Ammon's horn (tissue), 1 donor: ENCODE results near the gene SEMA6D.

Experiments used
- DNase-seq: peaks from one replicate; pipeline ENCODE4 v3.0.0-alpha.2; 2016; ENCODE audit warnings: low spot score

Gene SEMA6D, protein sequence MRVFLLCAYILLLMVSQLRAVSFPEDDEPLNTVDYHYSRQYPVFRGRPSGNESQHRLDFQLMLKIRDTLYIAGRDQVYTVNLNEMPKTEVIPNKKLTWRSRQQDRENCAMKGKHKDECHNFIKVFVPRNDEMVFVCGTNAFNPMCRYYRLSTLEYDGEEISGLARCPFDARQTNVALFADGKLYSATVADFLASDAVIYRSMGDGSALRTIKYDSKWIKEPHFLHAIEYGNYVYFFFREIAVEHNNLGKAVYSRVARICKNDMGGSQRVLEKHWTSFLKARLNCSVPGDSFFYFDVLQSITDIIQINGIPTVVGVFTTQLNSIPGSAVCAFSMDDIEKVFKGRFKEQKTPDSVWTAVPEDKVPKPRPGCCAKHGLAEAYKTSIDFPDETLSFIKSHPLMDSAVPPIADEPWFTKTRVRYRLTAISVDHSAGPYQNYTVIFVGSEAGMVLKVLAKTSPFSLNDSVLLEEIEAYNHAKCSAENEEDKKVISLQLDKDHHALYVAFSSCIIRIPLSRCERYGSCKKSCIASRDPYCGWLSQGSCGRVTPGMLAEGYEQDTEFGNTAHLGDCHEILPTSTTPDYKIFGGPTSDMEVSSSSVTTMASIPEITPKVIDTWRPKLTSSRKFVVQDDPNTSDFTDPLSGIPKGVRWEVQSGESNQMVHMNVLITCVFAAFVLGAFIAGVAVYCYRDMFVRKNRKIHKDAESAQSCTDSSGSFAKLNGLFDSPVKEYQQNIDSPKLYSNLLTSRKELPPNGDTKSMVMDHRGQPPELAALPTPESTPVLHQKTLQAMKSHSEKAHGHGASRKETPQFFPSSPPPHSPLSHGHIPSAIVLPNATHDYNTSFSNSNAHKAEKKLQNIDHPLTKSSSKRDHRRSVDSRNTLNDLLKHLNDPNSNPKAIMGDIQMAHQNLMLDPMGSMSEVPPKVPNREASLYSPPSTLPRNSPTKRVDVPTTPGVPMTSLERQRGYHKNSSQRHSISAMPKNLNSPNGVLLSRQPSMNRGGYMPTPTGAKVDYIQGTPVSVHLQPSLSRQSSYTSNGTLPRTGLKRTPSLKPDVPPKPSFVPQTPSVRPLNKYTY

DNA sequence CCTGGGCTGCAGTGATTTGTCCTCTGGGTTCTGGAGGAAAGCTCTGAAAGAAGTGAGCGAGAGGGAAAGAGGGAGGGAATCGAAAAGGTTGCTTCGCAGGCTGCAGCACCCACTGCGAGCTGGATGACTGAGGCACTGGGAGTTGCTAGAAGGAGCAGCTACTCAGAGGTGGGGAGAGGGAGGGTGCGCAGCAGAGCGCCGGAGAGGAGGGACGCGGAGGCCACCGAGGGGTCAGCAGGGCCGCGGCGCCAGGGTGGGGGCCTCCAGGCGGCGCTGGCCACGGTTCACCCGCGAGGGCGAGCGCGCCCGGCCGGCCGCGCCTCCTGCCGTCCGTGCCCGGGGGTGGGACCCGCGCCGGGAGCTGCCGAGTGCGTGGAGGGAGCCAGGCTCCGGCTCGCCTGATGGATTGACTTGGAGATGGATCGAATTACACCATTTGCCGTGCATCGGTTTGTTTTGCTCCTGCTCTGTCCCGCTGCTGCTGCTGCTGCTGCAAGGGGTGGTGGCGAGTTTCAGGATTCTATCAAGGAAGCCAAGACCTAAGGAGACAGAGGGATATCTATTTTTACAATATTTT lies at the start of gene SEMA6D:
Gene SEMA6D (plus strand): TSS at position 470 of the 577 bp plus-strand sequence. CDS start 42,294 bp downstream, outside the sequence.
- peak; percentile 88 for DNase-seq

DNA sequence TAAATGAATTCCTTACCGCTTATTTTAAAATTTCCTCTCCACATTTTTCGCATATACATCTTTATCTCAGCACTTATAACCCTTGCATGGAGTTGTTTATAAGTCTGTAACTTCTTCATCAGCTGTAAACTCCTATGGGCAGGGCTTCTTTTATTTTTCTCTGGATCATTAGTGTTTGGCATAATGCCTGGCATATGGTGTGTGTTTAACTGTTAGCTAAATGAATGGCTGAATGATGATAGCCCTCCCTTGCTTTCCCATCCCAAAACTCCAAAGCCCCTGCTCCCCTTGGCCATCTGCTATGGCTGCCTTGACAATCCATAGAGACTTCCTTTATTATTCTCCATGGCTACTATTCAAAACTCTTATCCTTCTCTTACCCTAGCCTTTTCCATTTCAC lies 48.1 kb upstream of the SEMA6D start:
- DNase-seq: no peak

DNA sequence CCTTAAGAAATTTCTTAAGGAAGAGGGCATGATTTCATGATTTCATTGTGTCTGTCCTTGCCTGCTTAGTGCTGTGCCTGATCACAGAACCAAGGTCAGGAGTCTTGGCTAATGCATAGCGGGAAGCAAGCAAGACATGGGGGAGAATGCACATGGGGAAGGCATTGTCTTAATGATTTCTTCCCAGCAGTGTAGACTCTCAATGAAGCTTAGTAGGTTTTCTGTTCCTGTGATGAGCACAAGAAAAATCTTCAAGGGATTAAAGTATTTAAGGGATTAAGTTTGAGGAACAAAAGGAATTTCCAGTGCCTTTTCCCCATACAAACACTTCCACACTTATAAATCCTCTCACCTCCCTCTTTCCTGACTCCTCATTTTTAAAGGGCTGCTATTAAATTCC lies 46.9 kb upstream of the SEMA6D start:
- no peak for DNase-seq

DNA sequence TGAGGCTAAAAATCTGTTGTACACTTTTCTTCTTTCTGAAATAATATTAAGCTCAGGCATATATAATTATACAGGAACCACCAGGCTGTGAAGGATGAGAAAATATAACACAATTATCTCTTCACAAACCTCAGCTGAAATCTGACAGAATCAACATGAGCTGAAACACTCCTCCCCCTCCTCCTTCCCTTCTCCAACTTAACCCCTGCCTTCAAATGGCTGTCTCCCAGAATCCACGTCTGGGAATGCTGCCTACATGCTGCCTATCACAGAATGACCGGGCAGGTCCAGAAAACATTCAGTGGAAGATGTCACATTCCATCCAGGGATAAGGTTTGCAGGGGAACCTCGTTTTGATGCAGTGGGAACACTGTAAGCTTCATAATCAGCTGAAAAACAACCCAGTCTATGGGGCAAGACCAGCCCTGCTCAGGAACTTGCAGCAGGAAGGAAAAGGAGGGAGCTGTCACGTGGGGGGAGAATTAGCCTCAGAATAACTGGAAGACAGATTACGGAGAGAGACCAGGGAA lies 44.0 kb upstream of the SEMA6D start:
- DNase-seq: peak; percentile 3

DNA sequence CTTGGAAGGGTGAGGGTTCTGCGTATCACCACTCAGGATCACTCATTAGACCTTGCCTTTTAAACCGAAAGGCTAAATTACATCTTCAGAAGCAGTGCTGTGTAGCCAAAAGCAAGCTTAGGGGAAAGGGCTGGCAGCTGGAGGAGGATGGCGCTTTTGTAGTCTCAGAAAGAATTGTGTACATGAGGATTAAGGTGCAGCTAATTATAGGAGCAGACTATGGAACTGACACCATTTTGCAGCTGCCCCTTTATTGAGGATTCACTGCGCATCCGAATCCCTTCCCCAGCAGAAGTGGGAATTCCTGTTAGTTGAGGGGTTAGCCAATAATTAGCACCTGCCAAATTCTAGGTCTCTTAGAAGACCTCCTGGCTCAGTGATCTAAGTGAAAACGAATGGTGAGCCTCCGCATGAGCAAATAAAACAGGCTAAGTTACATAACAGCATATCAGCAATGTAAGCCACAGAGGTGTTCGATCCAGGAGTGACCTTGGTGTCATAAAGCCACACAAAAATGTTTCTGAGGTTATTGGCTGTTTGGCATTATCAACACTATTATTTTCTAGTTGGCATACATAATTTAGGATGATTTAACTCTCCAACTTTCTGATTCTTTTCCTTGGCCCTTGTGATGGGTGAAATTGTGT lies 42.6 kb upstream of the SEMA6D start:
- no peak for DNase-seq

DNA sequence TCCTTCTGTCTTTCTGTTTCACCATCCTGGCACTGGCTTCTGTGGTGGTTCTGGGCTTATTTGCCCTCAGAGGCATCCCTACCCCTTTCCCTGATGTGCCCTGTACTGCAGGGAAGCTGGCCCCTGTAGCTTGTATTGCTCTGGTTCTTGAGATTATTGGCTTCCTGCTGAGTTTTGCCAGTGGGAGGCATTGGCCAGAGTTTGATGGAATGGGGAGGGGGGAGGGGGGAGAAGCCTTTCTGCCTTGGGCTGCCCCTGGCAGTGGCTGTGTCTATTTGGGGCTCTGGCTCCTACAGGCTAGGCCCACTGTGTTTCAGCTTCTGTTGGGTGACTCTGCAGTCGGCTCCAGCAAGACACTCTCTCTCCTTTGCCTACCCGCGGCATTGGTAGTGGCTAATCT lies 41.6 kb upstream of the SEMA6D start:
- DNase-seq: no peak

DNA sequence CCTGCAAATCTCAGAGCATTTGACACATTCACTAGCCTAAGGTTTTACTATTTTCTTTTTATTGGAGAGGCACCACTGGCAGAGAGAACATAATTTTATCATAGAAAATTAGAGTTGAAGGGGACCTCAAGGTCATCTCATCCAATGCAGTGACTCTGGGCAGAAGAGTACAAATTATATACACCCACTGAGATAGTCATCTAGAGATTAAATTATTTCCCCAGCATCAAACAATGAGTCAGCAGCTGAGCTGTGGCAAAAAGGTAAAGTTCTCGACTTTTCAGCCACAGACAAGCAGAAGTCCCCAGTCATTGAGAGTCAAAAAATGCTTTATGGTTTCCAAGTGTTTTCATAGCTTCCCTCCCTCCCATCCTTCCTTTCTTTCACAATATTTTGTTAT lies 39.3 kb upstream of the SEMA6D start:
- DNase-seq: no peak

DNA sequence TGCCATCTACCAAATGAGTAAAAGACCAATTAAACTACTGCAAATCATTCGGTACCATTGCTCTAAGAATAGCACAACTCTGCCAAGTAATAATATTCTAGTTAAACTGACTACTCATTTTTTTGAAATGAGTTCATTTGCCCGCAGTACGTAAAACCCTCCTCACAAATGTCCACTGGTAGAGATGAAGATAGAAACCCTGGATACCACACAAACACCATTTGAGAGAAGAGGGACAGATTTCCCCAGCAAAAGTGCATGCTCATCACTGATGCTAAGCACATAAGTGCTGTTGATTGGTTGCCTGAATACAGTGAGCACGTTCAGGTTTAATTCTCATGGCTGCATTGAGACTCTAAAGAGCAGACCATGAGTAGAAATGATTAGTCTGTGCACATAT lies 34.6 kb upstream of the SEMA6D start:
- DNase-seq: no peak

DNA sequence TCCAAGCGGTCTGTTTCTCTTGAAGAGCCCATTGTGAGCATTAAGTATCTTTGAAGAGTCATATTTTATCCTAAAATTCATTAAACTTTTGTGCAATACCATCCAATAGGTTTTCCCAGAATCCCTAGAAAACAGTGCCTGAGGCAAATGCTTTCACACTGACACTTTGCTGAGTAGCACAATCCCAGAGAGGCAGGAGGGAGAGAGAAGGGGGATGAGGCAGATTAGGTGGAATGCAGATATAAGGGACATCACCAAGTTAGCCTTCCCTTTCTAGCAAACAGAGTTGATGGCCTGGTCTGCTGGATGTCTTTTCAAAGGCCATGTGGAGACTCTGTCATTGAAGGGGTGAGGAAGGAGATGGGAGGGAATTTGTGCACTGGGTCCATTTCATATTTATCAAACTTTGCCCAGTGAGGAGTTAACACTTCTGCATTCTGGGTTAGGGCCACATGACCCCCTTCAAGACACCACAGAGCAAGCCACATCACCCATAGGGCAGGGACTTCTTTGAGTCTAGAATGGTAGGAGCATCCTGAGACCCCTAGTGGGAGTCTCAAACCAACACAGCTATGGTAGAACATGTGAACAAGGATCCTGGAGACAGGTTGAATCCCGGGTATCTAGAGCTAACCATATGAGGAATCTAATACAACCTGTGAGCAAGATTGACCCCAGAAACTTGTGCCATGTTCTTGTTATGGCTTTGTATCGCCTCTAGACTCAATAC lies 32.0 kb upstream of the SEMA6D start:
- DNase-seq: no peak

DNA sequence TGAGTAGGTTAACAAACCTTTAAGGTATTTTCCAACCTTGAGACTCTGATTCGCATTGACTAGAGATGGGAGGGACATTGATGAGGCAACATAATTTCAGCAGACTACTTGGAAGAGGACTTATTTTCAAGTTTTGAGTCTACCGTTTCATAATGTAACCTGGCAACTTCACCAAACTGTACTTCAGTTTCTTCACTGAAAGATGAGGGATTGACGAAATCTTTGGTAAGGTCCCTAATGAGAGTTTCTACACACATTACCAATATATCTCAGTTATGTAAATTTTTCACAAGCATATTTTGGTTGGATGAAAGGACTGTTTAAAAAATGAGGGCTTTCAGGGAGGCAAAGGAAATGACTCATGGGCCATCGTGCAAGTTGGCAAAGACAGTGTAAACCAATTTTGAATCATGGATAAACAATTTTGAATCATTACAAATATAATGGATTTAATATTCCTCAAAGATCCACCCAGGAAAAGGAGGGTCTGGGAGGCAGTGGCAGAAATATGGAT lies 28.7 kb upstream of the SEMA6D start:
- DNase-seq: no peak

DNA sequence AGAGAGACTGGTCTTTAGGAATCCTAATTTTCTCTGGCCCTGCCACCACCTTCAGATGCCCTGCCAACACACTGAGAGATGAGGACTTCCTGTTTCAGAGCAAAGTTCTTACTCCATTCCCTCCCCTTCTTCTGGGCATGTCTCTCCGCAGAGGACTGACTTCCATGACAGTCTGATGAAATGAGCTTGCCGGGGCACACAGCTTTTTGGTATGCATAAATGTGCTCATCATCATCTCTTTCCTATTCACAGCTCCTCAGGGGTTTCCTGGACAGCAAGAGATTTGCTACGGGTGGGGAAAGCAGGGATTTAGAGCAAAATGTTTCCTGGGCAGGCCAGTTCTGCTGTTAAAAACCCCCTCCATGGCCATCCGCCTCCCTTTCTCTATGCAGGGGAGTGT lies 27.6 kb upstream of the SEMA6D start:
- no peak for DNase-seq

DNA sequence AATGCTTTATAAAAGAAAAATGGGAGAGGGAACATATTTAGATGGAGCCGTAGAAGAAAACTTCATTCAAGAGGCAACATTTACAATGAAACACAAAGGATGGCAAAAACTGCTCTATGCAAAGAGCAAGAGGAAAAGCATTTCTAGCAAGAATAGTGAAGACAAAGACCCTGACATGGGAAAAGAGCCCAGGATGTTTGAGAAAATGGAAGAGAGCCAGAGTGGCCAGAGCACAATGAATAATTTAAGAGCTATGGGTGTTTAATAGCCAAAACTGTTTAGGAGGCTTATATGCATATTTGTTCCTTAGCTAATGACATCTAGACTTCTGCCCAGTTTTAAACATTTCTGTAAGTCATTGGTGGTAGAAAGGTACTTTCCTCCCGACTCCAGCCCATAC lies 25.4 kb upstream of the SEMA6D start:
- no peak for DNase-seq

DNA sequence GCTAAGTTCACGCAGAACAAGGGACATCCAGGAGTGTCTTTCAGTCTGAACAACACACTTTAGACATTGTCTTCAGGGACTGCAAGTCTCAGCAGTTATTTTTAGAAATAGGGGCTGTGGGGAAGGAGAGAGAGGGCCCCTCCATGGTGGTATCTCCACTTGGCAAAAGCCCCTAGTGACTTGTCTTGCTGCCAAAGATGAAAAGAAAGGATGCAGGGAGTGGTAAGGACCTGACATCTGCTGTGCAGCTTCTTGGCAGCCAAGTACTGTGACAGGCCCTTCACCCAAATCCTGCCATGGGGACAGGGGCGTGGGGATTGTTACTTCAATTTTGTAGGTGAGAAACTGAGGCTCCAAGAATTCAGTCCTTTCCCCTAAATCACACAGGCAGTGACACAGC lies 21.0 kb upstream of the SEMA6D start:
- no peak for DNase-seq

DNA sequence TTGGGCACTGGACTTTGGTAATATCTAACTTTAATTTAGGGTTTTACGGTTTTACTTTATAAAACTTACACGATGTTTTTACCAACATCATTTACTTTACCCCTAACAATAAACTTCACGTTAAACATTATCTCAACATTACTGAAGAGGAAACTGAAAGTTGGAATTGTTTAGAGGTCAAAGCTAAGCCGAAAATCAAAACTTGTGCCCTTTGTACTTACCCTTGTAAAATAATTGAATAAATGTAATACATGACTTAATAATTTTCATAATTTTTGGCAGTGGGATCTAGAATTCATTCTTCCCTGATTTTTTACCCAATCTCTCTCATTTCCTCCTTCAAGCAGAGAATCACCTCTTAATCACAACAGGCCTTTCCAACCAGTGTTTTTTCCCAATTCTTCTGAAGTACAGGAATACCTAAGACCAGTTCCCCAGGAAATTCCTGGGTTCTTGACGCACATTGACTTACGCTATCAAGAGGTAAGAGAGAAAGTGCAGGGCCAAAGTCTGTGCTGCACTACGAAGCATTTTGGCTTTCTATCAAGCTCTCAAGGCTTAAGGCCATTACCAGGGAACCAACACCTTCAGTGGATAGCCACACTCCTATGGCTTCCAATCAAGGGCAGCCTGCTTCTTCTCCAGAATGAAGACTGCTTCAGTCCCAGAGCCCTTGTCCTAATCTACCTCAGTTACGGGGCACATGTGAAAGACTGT lies 11.9 kb upstream of the SEMA6D start:
- DNase-seq: no peak

DNA sequence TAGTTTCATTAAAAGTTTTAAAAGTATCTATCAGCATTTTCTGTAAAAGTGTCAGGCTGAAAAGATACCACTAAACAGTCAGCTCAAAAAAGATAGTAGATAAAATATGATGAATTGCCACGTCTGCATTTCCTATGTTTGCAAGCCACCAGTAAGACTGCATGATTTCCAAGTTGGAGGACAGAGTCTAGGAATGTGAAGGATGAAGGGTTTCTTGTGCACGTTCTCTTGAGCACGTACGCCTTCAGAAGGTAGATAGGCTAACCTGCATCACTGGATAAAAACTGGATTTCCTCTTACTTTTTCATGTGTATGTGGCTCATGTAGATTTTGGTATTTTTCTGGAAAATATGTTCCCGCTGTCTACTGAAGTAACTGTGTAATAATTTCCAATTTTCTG lies 9.9 kb upstream of the SEMA6D start:
- DNase-seq: no peak

DNA sequence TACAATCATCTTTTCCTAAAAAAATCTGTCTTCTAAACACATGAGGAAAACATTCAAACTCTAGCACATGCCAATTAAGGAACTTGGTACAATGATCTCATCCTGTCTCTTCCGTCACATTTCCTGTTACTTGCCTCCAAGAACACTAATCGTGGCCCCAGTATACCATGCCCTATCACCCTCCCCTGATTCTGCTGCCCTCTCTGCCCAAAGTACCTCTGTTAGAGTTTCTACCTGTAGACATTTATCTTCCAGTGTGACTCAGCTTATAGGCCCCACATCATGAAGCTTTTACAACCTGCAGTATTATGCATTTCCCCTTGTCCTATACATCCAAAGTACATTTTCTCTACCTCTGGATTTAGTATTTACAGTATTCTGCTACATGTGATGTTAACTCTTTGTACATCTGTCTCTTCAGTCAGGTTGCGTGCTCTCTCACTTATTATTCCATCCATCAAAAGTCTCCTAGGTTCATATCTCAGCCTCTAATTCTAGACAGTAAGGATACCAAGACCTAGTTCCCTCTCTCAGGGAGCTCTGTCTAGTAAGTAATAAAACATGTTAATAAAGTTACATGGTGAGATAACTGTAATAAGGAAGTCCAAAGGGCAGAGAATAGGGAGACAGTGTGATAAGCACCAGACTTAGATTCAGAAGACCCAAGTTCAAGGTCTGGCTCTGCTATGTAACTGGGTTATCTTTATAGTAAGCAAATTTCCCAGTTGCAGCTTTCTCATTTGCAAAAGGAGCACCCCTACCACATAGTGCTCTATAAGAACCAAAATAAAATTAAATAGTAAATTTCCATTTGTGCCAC lies 8.9 kb upstream of the SEMA6D start:
- DNase-seq: no peak

DNA sequence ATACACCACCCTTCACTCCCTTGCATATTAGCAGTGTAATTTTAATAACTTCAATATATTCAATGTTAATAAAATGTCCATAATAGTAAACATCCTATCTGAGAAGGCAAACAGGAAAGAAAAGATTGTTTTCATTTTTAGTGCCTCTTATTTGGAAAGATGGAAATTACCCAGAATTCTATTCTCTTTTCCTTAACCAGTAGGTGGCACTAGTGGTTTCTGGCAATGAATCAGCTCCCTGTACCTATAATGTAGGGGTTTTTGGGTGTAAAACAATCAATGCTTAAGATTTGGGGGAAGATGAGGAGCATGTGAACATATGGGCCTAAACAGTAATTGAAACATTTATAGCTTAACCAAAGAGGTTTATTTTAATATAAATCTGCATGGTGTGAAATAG lies 5.7 kb upstream of the SEMA6D start:
- DNase-seq: no peak

DNA sequence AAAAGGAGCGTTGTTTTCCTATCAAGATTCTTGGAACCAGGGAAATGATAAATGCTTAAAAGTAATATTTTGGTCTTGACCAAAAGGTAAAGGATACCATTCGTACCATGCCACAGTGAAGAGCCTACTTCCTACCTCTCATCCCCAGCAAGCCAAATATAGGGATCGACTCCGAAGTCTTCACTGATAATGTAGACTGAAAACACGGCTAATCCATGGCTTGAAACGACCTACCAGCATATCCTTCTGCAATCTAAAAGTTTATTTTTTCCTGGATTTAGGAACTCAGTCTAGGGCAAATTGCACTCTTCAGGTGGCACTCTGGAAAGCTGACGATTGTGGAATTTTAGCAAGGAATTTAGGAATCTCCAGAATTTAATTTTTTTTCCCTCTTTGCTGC lies 1.9 kb upstream of the SEMA6D start:
- DNase-seq: no peak

DNA sequence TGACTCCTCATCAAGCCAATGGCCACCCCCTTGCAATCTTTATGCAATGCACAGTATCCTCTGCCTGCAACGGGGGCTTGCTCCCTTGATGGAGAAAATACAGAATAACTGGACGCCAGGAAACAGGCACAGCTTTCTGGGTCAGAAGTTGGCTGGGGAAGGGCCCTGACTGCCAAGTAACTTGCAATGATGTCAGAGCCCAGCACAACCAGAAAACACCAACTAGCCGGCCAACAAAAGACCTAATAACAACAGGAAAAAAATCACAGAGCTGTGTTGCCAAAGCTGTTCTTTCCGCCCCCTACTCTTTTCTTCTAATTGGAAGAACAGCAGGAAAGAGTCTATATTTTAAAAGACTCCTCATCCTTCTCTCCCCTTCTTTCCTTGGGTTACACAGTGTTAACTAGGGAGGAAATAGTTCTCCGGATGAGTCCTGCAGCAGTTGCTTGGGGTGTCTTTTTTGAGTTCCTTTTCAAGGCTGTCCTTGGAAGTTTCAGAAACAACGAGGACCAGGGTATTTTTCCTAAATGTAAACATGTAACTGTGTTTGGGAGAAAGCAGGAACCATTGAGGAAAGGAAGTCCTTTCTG lies 1.4 kb upstream of the SEMA6D start:
- peak; percentile 85 for DNase-seq
